ENCODE measurements around the gene ZNF619.
"Not testable (repeated sequence)": the region's sequence is repeated elsewhere in the genome, so short reads cannot be mapped to it uniquely, and the experiment has no call there.

Gene ZNF619

DNA sequence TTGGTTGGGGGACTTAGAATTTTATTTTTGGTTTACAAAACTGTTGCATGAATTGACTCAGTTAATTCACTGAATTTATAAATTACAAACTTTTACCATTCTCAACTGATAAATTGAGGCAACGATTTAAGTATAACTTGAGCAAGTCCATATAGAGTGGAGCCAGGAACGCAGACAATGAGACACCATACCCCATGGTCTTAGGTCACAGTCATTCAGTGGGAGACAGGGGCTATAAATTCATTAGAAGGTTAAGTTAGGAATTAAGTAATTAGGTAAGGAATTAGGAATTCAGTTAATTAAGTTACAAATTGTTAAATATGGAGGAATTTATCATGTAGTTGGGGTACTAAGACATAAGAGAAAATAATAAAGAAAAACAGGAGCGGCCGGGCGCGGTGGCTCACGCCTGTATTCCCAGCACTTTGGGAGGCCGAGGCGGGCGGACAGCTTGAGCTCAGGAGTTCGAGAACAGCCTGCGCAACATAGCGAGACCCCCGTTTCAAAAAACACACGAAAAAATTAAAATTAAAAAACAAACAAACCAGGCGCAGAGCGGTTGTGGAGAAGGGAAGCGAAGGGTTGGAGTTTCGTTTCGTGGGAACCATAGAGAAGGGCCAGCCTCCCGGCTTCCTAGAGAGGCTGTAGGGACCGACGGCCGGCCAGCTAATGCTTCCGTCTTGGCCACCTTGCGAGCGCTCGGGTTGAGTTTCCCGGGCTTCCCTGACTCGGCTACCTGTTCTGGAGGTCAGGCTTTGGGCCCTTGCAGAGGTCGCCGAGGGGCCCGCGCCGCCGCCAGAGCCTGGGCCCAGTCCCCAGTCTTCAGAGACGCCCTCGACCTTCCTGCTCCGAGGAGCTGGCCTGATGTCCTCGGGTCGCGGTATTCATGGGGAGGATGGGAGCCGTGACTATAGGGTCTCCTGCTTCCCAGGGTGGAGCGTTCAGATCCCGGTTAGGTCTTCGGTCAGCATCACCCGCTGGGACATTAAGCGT is at the start of gene ZNF619:
ZNF619 (plus strand) TSS at position 645 of the 993 bp plus-strand sequence. CDS start 858 bp downstream, outside the sequence.
- peak; percentile 66 for DNase-seq

DNA sequence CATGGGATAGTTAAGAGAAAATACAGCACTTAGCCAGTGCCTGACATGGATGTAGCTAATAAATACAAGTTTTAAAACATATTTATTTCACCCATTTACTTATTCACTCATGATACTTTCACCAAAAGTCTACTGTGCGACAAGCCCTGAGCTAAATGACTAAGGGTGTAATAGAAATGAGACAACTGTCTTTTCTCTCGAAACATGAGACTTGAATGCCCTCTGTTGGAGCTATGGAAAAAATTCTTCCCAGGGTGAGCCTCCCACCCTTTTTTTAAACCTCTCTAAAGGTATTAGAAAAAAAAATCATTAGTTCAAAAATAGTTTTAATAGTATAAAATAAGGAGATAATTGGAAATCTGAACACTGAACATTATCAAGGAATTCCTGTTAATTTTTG is 44.1 kb upstream of the ZNF619 start:
- DNase-seq: no peak

DNA sequence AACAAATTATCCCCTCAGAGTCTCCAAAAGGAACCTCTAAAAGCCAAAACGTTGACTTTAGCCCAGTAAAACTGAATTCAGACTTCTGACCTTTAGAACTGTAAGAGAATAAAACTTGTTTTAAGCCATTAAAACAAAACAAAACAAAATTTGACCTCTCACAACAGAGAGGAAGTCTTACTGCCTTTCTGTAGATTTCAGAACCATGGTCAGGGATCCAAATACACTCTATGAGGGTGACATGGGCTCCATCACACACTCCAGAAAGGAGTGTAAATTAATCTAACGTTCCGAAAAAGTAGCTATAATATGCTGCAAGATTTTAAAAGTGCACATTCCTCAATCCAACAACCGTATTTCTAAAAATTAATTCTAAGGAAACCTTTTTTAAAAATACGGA is 39.0 kb upstream of the ZNF619 start:
- DNase-seq: no peak

DNA sequence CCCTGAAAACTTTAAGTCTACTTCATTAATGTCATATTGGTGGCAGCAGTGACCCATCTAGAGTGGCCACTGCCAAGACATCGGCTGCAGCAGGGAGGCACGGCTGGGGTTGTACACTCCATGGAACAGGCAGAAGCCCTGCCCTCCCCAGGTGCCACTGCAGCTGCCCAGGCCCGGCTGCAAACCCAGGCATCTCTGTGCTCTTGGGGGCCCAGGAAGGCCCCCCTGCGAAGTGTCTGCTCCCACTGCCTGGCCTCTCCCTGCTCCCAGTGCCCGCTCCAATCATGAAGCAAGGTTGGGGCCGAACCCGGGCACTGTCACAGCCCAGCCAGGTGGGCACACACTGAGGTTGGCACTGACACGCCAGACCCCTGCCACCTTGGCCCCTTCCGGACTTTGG is 31.9 kb upstream of the ZNF619 start:
- no peak for DNase-seq

DNA sequence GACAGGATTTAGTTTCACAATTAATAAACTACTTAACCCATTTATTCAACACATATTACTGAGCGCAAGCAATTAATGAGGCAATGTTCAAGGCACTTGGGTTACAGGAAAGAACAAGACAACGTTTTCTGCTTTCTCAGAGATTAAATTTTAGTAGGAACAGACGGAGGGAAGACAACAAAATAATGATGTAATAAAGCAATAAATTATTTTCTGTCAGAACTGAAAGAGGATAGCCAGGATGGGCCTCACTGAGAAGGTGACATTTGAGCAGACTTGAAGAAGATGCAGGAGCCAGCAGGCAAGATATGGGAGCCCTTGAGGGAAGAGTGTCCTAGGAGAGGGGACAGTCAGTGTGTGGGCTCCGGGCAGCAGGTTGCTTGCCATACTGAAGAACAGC is 31.0 kb upstream of the ZNF619 start:
- DNase-seq: no peak

DNA sequence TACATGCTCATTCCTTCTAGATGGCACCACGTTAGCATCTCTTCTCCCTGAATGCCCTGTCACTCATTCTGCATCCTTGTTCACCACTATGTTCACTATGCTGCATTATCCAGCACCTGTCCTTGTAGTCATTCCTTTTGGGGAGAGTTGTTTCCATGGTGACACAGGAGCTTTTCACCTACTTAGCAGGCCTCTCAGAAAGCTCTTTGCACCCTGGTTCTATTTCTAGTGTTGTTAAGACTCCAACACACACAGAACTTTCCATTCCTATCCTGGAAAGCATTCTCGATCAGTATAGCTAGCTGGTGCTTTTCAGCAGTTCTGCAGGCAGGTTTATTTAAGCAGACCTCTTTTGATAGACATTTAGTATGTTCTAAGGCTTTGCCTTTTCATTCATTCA is 26.5 kb upstream of the ZNF619 start:
- DNase-seq: no peak

DNA sequence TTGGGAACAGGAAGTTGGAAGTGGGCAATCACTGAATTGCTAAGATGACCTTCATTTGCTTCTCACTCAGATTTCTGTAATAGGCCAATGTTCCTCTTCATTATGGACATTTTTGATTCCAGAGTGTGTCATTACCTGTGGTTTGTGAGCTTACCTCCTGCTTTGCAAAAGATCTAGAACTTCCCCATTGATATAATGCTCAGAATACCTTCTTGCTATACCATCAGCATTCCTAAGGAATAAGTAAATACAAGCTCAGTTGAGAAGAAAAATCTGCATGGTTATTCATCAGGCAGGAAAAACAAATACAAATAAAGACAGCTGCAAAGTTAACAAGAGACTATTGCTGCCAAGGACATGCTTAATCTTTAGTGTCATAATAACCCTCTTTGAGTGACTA is 25.4 kb upstream of the ZNF619 start:
- DNase-seq: no peak

DNA sequence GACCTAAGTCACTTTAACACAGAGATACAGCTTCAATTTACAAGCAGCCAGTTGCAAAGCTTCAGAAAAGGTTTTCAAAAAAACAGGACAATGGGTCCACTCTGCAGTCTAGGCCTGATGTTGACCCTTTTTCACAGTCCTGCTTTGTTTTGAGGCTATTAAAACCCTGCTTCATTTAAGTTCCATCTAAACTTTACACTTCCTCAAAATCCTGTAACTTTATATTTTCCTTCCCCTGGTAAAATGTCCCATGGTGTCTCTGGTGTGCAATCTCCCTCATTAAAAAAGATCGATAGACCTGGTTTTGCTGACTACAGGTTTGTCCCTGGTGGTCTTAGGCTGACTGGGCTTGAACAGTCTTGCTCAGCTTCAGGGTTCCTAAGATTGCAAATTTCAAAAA is 24.9 kb upstream of the ZNF619 start:
- DNase-seq: no peak

DNA sequence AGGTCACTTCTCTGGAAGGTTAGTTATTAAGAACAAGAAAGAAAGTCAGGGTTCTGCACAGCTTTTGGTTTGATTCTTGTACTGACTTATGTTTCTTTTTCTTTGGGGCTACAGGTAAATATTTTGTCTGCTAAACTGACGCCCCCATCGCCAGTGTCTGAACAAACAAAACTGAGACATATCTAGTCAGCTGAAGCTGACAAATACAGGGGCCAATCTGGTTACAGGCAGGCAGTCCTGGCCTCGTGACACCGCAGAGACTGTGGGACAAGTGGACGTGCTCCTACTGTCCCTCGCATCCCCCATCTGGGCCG is 24.4 kb upstream of the ZNF619 start:
- DNase-seq: no peak

DNA sequence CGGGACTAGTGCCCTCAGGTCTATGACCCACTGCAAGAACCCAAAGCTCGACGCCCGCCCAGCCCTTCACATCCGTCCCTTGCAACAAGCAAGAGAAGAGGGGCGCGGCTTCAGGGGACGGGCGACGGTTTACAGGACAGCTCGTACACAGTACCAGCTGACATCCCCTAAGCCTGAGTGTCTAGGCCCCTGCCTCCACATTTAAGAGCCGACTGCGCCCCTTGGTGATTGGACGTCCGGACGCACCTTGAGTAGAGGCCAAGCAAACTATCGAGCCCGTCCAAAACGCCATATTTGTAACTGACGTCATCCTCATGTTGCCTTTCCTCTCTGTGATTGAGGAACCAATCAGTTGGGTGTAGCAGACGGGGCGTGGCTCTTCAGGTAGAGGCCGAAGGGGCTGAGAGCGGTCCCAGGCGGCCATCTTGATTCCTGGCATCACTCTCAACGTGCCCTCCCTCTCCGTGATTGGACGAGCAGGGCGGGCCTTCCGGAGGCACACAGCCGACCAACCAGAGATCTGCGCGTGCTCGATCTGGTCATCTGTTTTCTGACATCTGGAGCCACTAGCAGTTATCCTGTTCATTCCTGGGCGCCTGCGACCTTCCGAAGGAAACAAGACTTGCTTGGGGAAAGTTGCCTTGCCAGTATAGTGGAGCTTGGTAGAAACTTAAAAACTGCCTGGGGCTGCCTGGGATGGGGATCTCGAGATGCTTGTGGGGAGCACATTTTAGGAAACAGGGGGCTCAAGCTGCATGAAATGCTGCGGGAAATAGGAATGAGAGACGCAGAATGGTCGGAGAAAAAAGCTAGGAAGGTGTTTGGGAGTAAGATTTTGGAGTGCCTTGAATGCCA is 23.8 kb upstream of the ZNF619 start:
- DNase-seq: peak; percentile 99

DNA sequence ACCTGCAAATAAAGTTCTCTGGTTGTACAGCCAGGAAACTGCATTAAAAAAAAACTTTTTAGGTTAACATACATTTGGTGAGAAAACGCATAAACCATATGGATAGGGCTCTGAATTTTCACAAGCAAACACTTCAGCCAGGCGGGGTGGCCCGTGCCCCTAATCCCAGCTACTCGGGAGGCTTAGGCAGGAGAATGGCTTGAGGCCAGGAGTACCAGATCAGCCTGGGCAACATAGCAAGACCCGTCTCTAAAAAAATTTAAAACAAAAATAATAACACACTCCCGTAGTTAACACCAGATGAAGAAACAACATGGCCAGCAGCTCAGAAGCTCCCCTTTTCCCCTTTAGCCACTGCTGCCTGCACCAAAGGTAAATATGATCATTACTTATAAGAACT is 23.0 kb upstream of the ZNF619 start:
- no peak for DNase-seq

DNA sequence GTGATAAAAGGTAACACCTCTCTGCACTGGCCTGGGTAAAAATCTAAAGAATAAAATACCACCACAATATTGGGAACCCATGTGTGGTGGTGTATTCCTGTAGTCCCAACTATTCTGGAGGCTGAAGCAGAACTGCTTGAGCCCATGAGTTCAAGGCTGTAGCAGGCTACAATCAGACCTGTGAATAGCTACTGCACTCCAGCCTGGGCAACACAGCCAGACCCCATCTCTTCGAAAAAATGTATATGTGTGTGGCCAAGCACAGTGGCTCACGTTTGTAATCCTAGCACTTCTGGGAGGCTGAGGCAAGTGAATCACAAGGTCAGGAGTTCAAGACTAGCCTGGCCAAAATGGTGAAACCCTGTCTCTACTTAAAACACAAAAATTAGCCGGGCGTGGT is 21.6 kb upstream of the ZNF619 start:
- DNase-seq: no peak

DNA sequence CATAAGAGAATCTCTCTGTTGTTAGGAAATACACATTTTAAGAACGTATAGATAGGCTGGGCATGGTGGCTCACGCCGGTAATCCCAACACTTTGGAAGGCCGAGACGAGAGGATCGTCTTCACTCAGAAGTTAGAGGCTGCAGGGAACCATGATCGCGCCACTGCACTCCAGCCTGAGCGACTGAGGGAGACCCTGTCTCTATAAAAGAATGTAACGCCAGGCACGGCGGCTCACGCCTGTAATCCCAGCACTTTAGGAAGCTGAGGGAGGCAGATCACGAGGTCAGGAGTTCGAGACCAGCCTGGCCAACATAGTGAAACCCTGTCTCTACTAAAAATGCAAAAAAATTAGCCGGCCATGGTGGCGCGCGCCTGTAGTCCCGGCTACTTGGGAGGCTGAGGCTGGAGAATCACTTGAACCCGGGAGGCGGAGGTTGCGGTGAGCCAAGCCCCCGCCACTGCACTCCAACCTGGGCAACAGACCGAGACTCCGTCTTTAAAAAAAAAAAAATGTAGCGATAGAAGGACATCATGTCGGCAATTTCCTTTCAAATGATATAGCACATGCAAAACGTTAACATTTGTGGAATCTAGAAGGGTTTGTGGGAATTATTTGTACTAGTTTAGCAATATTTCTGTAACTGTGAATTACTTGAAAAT is 20.5 kb upstream of the ZNF619 start:
- DNase-seq: no peak

DNA sequence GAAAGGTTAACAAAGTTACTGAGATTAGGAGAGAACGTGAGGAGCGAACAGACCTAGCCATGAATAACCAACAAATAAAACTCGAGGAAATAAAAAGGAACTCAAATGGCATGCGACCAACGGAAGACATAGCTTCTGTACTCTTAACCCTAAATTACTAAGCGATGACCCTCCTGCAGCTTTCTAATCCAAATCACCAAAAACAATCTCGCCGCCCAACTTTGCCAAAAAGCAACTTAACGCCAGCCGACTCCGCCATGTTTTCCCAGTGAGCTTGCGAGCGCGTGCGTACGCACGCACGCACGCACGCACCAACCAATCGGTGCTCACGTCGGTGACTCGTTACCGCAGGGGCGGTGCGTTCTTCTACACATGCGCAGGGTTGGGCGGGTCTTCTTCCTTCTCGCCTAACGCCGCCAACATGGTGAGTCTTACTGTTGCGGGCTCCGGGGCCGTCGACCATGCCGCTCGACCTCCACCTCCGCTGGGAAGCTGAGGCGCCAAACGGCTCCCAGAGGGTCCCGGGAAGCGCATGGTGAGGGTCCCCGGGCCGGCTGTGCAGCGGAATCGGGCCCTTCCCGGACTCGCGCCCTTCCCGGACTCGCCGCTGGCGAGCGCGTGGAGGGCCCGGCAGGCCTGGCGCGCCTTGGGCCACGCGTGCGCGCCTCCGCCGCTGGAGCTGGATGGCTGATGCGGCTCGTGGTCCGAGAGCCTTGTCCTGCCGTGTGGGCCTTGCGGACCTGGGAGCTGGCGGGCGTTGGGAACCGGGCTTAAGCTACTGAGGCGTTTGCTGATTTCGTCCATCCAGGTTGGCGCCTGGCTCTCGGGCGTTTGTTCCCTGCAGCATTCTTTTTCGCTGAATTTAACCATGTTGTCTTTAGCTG is 19.7 kb upstream of the ZNF619 start, which contains the start of gene RPL14:
RPL14 (plus strand) TSS at position 400 of the 884 bp plus-strand sequence; CDS start at position 533, 133 bp downstream.
- DNase-seq: peak; percentile 94

DNA sequence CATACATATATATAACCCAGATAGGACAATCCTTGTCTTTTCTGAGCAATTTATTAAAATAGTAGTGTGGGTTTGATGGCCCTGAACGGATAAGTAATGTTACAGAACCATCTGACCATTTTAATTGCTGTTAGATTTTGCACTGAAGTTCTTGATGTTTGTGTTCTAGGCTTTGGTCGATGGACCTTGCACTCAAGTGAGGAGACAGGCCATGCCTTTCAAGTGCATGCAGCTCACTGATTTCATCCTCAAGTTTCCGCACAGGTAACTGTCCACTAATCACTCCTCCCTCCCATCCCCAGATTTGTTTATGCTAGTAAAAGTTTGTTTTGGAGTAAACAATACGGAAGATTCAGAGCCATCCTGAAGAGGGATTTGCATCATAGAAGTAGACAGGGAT is 18.4 kb upstream of the ZNF619 start:
- DNase-seq: no peak

DNA sequence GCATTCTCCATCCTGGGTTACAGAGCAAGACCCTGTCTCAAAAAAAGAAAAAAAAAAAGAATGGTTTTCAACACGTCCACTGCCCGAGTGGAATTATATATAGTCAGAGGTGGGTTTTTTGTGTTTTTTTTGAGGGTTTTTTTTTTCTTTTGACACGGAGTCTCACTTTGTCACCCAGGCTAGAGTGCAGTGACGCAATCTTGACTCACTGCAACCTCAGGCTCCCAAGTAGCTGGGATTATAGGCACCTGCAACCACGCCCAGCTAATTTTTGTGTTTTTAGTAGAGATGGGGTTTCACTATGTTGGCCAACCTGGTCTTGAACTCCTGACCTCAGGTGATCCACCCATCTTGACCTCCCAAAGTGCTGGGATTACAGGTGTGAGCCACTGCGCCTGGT is 16.4 kb upstream of the ZNF619 start:
- peak; percentile 48 for DNase-seq

DNA sequence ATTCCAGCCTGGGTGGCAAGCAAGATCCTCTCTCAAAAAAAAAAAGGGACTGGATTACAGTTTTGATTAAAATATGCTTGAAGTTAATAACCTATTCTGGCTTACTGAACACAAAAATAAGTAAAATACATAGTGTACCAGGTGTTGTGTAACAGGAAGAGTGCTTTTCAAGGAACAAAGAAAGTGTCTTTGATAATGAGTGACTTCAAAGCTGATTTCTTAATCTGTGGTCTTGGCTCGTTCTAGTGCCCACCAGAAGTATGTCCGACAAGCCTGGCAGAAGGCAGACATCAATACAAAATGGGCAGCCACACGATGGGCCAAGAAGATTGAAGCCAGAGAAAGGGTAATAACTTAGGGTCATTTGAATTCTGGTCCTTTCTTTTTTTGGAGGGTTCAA is 15.8 kb upstream of the ZNF619 start:
- DNase-seq: no peak

DNA sequence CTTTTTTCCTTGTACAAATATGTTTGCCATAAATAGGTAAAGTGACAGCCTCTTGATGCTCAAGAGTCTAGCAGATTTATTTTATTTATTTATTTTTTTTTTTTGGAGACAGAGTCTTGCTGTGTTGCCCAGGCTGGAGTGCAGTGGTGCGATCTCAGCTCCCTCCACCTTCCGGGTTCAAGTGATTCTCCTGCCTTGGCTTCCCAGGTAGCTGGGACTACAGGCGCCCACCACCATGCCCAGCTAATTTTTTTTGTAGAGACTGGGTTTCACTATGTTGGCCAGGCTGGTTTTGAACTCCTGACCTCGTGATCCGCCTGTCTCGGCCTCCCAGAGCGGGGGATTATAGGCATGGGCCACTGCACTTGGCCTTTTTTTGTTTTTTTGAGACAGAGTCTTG is 14.1 kb upstream of the ZNF619 start:
- DNase-seq: not testable (repeated sequence)

DNA sequence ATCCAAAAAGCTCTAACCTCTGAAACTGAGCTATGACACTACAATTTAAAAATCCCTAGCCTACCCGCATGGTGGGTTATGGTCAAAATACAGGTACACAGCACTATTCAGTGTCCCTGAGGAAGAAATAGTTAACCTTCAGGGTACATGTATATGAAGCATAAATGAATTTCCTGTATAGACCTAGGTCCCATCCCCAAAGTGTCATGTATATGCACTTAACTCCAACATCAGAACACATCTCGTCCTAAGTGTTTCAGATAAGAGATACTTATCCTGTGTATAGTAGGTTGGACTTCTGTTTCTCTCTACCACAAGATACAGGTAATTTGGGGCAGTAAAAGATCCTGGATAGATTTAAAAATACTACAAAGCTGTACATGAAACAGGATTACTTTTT is 13.3 kb upstream of the ZNF619 start:
- DNase-seq: no peak

DNA sequence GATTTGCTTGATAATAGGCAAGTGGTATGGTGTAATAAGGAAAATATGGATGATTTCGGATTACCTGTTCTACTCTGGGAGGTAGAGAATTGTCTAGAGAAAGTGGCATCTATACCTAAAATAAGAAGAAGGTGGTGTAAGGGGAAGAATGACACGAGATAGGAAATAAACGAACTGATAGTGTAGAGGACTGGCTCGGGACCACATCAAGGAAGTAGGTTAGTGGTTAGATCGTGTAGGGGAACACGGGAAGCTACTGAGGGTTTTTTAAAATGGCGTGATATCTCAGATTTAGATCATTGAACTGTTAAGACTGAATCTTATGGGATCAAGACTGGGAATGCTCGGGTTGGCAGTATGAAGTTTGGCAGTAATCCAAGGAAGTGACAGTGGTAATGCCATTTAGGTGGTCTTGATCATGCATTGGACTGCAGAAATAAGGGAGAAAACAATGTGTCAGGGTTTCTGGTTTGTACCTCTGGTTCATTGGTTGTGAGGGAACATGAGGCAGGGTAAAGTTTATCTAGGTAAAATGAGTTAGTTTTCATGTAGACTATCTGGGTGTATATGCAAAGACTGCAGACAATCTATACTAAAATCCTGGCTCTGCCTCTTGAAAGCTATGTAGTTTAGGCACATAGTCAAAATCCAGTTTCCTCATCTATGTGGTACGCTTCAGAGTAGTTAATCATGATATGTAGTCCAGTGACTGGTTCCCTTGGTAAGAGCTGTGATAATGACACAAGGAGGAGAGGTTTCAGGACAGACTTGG is 12.4 kb upstream of the ZNF619 start:
- DNase-seq: no peak

DNA sequence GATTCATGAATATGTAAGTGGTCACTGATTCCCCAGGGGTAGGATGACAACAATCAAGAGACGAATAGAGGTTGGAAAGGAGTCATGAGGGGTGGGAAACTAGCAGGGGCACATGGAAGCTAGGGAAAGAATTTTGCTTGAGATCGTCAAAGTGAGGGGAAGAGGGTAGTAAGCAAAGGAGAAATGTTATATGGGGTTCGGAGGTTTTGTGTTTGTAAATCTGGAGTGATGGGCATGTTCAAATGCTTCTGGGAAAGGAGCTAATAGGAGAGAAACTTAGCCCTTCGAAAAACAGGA is 11.9 kb upstream of the ZNF619 start:
- DNase-seq: no peak

DNA sequence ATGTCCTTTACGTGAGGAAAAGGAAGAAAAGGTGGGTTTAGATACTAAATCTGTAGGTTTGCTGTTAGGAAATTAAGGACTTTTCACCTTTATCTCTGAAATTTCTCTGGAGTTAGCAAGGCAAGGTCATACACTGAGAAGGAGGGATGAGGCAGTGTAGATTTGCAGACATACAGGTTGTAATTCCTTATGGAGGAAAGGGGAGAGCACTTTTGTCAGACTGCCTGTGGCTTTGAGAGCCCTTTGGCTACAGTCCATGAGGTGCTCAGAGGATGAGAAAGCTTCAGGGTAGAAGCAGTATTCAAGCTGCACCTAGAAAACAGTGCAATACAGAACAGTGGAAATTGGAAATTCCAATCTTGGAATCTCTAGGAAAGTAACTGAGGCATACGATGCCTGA is 11.5 kb upstream of the ZNF619 start:
- no peak for DNase-seq

Data from MV-4-11 (cell line).